Measurements from ENCODE around the gene CARF. TPM values are rescaled to one million over a fixed set of nuclear protein-coding genes. Genes with fewer than 3 reads are reported as not detected.
"Not testable (repeated sequence)": the region's sequence is repeated elsewhere in the genome, so short reads cannot be mapped to it uniquely, and the experiment has no call there.

CARF gene
- total RNA-seq, 2 experiments from 2014 or later: 14.7 to 17.5 TPM

DNA sequence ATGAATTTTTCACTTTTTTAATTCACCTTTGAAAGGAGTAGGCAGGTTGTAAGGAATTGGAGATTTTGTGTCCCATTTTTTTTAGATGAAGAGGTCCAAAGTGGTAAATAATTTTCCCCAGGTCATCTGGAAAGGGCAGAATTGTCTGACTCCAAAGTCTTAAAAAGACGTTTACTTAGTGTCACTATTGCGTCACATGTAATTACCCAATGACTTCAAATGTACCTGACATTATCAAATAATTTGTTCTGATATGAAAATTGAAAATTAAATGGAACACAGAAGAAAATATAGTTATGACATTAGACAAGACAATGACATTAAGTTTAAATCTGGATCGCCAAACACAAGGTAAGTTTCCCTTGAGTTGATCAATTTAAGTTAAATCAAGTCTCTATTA, 78.4 kb downstream of the CARF start:
- H3K4me2 ChIP-seq (ENCODE audit: low read length): no peak overlapping the region
- H3K79me2 ChIP-seq (ENCODE audit: insufficient read depth, low read depth, low read length): no peaks in the 10 kb centered on the region
- ChIA-PET CTCF (ENCODE audit: unreplicated experiment) (no interaction called here), POLR2A (no interaction called here)
- H3K9me2 ChIP-seq (ENCODE audit: insufficient read depth, low read length): no peaks in the 10 kb centered on the region
- intact Hi-C loops (cut with micrococcal nuclease; ENCODE audit: unreplicated experiment): no loop called here
- TF ChIP-seq CTCF (conservative IDR thresholded peaks at IDR 0.05; ENCODE audit: low read length) (no peak), EZH2phosphoT487 (IDR thresholded peaks at IDR 0.05; ENCODE audit: borderline replicate concordance, low read depth, low read length) (no peak)
- H3K4me1 ChIP-seq (ENCODE audit: insufficient read depth, low read length, poor library complexity, severe bottlenecking): no peaks in the 10 kb centered on the region
- no peaks in the 10 kb centered on the region for H3K9me3 ChIP-seq (ENCODE audit: low read length)
- no peak overlapping the region for H2AFZ ChIP-seq (ENCODE audit: low read length)
- H3K36me3 ChIP-seq (ENCODE audit: insufficient read depth, low read length): no peaks in the 10 kb centered on the region
- H4K20me1 ChIP-seq (ENCODE audit: insufficient read depth, low read length): no peaks in the 10 kb centered on the region
- no peak overlapping the region for H3K4me3 ChIP-seq (ENCODE audit: low read depth, low read length, poor library complexity, severe bottlenecking)
- no peak for DNase-seq (ENCODE audit: low spot score)
- no peak overlapping the region for H3K27ac ChIP-seq (ENCODE audit: low read depth, low read length, poor library complexity, severe bottlenecking)
- BruUV-seq (replicated peaks): no TSS peak

GRCh38 chr2:202997113-202997512, 85.0 kb downstream of the CARF start:
- BruUV-seq (replicated peaks); intact Hi-C loops (cut with micrococcal nuclease; ENCODE audit: unreplicated experiment); H3K4me1 ChIP-seq (ENCODE audit: insufficient read depth, low read length, poor library complexity, severe bottlenecking); CTCF ChIA-PET (ENCODE audit: unreplicated experiment); H3K9me2 ChIP-seq (ENCODE audit: insufficient read depth, low read length); DNase-seq (ENCODE audit: low spot score); H3K9me3 ChIP-seq (ENCODE audit: low read length); H2AFZ ChIP-seq (ENCODE audit: low read length); H3K27ac ChIP-seq (ENCODE audit: low read depth, low read length, poor library complexity, severe bottlenecking); H3K4me2 ChIP-seq (ENCODE audit: low read length); H3K36me3 ChIP-seq (ENCODE audit: insufficient read depth, low read length); H3K79me2 ChIP-seq (ENCODE audit: insufficient read depth, low read depth, low read length); H3K4me3 ChIP-seq (ENCODE audit: low read depth, low read length, poor library complexity, severe bottlenecking); H4K20me1 ChIP-seq (ENCODE audit: insufficient read depth, low read length): not testable (repeated sequence)
- POLR2A ChIA-PET: interaction anchor here (1.0 to 1.1 kb wide), 3 partner anchors 16 to 33 kb away, joined by 3 to 4 read pairs (median 3); partner anchors contain the start of gene NBEAL1

GRCh38 chr2:203002054-203002821, 90.2 kb downstream of the CARF start:
- Histone ChIP-seq H3K4me3 (ENCODE audit: low read depth, low read length, poor library complexity, severe bottlenecking) (no peak overlapping the region), H3K9me3 (ENCODE audit: low read length) (no peaks in the 10 kb centered on the region), H3K36me3 (ENCODE audit: insufficient read depth, low read length) (no peaks in the 10 kb centered on the region), H3K79me2 (ENCODE audit: insufficient read depth, low read depth, low read length) (no peaks in the 10 kb centered on the region), H2AFZ (ENCODE audit: low read length) (no peak overlapping the region), H3K4me2 (ENCODE audit: low read length) (no peak overlapping the region), H3K4me1 (ENCODE audit: insufficient read depth, low read length, poor library complexity, severe bottlenecking) (no peaks in the 10 kb centered on the region), H4K20me1 (ENCODE audit: insufficient read depth, low read length) (no peaks in the 10 kb centered on the region), H3K9me2 (ENCODE audit: insufficient read depth, low read length) (no peaks in the 10 kb centered on the region), H3K27ac (ENCODE audit: low read depth, low read length, poor library complexity, severe bottlenecking) (no peak overlapping the region)
- TF ChIP-seq CTCF (conservative IDR thresholded peaks at IDR 0.05; ENCODE audit: low read length): no peak
- TF ChIP-seq EZH2phosphoT487 (IDR thresholded peaks at IDR 0.05; ENCODE audit: borderline replicate concordance, low read depth, low read length): no peak
- ChIA-PET CTCF (ENCODE audit: unreplicated experiment) (no interaction called here), POLR2A (interaction anchor here (1.1 to 1.5 kb wide), 3 partner anchors 11 to 45 kb away, joined by 3 to 4 read pairs (median 4); no protein-coding TSS in a partner anchor)
- intact Hi-C loops (cut with micrococcal nuclease; ENCODE audit: unreplicated experiment): no loop called here
- BruUV-seq (replicated peaks): no TSS peak
- no peak for DNase-seq (ENCODE audit: low spot score)
